ENCODE data around the gene MTMR1.

MTMR1 gene

DNA sequence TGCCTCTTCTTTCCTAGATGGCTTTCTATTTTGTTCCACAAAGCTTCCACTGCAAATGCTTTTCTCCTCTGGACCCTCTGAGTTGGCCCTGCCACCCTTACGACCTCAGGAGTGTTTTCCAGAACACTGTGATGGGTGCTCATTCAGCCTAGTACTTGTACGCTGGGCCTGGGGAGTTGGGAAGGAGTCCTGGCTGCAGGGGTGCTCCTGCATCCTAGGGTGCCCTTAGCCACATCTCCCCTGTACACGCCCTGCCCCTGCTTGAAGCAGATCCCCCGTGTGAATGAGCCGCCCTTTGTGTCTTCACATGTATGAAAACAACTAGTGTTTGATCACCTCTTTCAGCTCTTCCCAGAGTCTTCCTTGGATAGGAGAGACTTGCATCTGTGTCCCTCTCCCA is 64.2 kb downstream of the MTMR1 start:
- Histone ChIP-seq H3K9me3 (ENCODE audit: severe bottlenecking) (no peaks in the 10 kb centered on the region), H3K4me1 (ENCODE audit: insufficient read depth, poor library complexity, severe bottlenecking) (no peaks in the 10 kb centered on the region), H3K4me3 (ENCODE audit: severe bottlenecking) (no peak overlapping the region), H3K27ac (ENCODE audit: poor library complexity, severe bottlenecking) (no peak overlapping the region), H3K27me3 (ENCODE audit: insufficient read depth, poor library complexity, severe bottlenecking) (no peaks in the 10 kb centered on the region), H3K36me3 (ENCODE audit: low read depth) (peaks cover 9% of the 10 kb centered on the region)
- no peak for DNase-seq (ENCODE audit: low spot score)
- no peak for TF ChIP-seq CTCF (IDR thresholded peaks at IDR 0.05; ENCODE audit: poor library complexity, severe bottlenecking)
- ATAC-seq (ENCODE audit: low read depth) = no peak

DNA sequence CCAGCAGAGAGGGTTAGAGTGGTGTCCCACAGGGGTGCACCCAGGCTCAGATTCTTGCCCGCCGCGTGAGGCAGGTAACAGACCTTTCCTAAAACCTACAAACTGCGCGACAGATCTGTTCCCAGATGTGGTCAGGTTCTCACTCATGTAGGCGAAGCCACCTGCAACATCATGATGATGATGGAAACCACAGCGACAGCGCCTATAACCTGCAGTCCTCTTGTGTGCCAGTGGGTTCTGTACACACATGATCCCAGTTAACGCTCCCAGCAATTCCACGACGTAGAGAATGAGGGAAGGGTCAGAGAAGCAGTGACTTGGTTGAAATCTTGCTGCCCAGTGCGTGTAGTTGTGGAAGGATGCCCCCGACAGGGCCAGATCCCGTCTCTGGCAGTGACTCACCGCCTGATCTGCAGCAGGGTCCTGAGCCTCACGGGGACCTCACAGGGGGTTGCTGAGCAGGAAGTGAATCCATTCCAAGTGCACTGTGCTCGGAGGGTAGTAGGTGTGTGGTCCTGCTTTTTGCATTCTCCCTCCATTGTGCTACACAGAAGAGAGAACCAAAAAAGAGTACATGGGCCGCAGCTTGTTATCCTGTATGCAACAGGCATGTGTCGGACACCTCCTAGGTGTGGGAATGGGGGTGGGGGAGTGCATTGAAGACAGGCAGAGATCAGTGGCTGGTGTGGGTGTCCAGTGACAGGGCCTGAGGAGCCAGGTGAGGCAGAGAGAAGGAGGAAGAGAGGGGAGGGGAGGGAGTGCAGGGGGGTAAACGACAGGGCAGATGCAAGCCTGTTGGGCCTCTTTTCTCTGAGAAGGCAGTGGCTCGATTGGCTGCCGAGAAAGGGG is 66.6 kb downstream of the MTMR1 start:
- Histone ChIP-seq H3K4me3 (ENCODE audit: severe bottlenecking) (no peak overlapping the region), H3K36me3 (ENCODE audit: low read depth) (no peaks in the 10 kb centered on the region), H3K9me3 (ENCODE audit: severe bottlenecking) (no peaks in the 10 kb centered on the region), H3K4me1 (ENCODE audit: insufficient read depth, poor library complexity, severe bottlenecking) (no peaks in the 10 kb centered on the region), H3K27me3 (ENCODE audit: insufficient read depth, poor library complexity, severe bottlenecking) (no peaks in the 10 kb centered on the region), H3K27ac (ENCODE audit: poor library complexity, severe bottlenecking) (no peak overlapping the region)
- ATAC-seq (ENCODE audit: low read depth) (no peak), DNase-seq (ENCODE audit: low spot score) (no peak)
- TF ChIP-seq CTCF (IDR thresholded peaks at IDR 0.05; ENCODE audit: poor library complexity, severe bottlenecking) = no peak

DNA sequence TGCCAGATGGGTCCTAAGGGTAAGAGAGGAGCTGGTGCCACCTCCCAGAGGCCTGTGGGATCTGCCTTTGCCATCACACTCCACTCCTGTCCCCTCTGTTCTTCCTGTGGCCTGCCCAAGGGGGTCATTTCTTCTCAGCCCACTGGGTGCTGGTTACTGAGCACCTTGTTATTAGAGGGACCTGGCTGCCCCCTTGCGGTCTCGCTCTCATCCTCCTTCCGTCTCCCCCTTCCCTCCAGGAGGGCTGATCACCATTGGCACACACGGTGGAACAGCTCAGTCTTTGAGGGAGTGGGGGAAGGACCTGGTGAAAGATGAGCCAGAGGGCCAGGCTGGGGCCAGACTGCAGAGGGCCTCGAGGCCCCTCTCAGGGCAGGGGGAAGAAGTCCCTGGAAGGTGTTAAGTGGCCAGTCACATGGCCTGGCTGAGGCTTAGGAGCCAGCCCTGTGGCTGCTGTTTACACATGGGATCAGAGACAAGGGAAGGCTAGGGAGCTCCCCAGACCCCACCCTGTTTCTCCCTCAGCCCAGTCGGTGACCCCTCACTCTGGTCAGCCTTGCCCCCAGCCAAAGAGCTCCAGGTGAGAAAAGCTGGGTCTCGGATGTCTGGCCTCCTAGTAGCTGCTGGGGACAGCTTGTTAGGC is 68.1 kb downstream of the MTMR1 start:
- Histone ChIP-seq H3K27me3 (ENCODE audit: insufficient read depth, poor library complexity, severe bottlenecking) (no peaks in the 10 kb centered on the region), H3K27ac (ENCODE audit: poor library complexity, severe bottlenecking) (no peak overlapping the region), H3K36me3 (ENCODE audit: low read depth) (no peaks in the 10 kb centered on the region), H3K9me3 (ENCODE audit: severe bottlenecking) (no peaks in the 10 kb centered on the region), H3K4me3 (ENCODE audit: severe bottlenecking) (no peak overlapping the region), H3K4me1 (ENCODE audit: insufficient read depth, poor library complexity, severe bottlenecking) (no peaks in the 10 kb centered on the region)
- ATAC-seq (ENCODE audit: low read depth) (no peak), DNase-seq (ENCODE audit: low spot score) (no peak)
- TF ChIP-seq CTCF (IDR thresholded peaks at IDR 0.05; ENCODE audit: poor library complexity, severe bottlenecking) = no peak

DNA sequence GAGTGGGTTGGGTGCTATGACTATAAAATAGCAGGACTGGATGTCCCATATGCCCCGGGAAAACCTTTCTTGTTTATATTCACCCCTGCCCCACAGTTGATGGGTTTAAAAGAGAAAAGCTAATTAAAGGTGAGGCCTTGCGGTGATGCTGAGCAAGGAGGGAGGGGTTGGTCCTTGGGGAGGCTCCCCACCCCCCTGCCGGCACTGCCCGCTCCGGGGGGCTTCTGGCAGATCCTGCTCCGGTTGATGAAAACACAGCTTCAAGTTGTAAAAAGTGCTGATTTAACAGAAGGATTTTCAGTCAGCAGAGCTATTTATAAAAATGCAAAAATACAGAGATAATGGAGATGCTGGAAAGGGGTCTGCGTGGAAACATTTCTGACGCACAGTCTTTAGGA is 68.6 kb downstream of the MTMR1 start:
- ATAC-seq (ENCODE audit: low read depth) (no peak), DNase-seq (ENCODE audit: low spot score) (no peak)
- Histone ChIP-seq H3K4me1 (ENCODE audit: insufficient read depth, poor library complexity, severe bottlenecking) (no peaks in the 10 kb centered on the region), H3K36me3 (ENCODE audit: low read depth) (no peaks in the 10 kb centered on the region), H3K4me3 (ENCODE audit: severe bottlenecking) (no peak overlapping the region), H3K9me3 (ENCODE audit: severe bottlenecking) (no peaks in the 10 kb centered on the region), H3K27ac (ENCODE audit: poor library complexity, severe bottlenecking) (no peak overlapping the region), H3K27me3 (ENCODE audit: insufficient read depth, poor library complexity, severe bottlenecking) (no peaks in the 10 kb centered on the region)
- no peak for TF ChIP-seq CTCF (IDR thresholded peaks at IDR 0.05; ENCODE audit: poor library complexity, severe bottlenecking)

All from RWPE2 (cell line).